Measurements from ENCODE around the gene RPL10. TPM values are rescaled to one million over a fixed set of nuclear protein-coding genes. Genes with fewer than 3 reads are reported as not detected.

The RPL10 gene
- total and polyA plus RNA-seq, 2 of the 13 experiments (the other 11 are each of a cell fraction or from before 2014, with no cell fraction given), result 2,381 to 4,713 TPM

GRCh38 chrX:154401045-154401799 is 3.0 kb downstream of the RPL10 start (continued):
- TF ChIP-seq ZNF572 (CRISPR knock-in tag; IDR thresholded peaks at IDR 0.05), result no peak
- 0 out of 2 replicates have a peak, but pooled peaks have one; percentile 18 for TF ChIP-seq FOSL2 (CRISPR knock-in tag; IDR thresholded peaks at IDR 0.05)
- no peak for TF ChIP-seq RBM39 (IDR thresholded peaks at IDR 0.05; ENCODE audit: low read depth, low read length, poor library complexity, severe bottlenecking)
- no peak for TF ChIP-seq PHF8 (CRISPR knock-in tag; IDR thresholded peaks at IDR 0.05)
- no peak for TF ChIP-seq TBP (CRISPR knock-in tag; IDR thresholded peaks at IDR 0.05)
- no peak for TF ChIP-seq BRD4 (CRISPR knock-in tag; IDR thresholded peaks at IDR 0.05)
- peak; percentile 50 for TF ChIP-seq UBTF (CRISPR knock-in tag; IDR thresholded peaks at IDR 0.05)
- no peak for TF ChIP-seq ZBTB44 (CRISPR knock-in tag; IDR thresholded peaks at IDR 0.05)
- TF ChIP-seq MAF1 (CRISPR knock-in tag; IDR thresholded peaks at IDR 0.05; ENCODE audit: borderline replicate concordance), result no peak
- TF ChIP-seq GZF1 (CRISPR knock-in tag; IDR thresholded peaks at IDR 0.05), result no peak
- no peak for TF ChIP-seq FOXK1 (CRISPR knock-in tag; IDR thresholded peaks at IDR 0.05; ENCODE audit: borderline replicate concordance, low read depth)
- no peak for TF ChIP-seq ZNF3 (CRISPR knock-in tag; IDR thresholded peaks at IDR 0.05)
- TF ChIP-seq SNAPC2 (CRISPR knock-in tag; IDR thresholded peaks at IDR 0.05), result 0 out of 2 replicates have a peak, but pooled peaks have one; percentile 38
- no peak for TF ChIP-seq MLX (CRISPR knock-in tag; IDR thresholded peaks at IDR 0.05)
- no peak for TF ChIP-seq SUZ12 (IDR thresholded peaks at IDR 0.05; ENCODE audit: low read depth, low read length)
- TF ChIP-seq RFX1 (IDR thresholded peaks at IDR 0.05), result no peak
- no peak for TF ChIP-seq ARNT (IDR thresholded peaks at IDR 0.05)
- no peak for TF ChIP-seq SIN3A (IDR thresholded peaks at IDR 0.05; ENCODE audit: borderline replicate concordance, low read depth, low read length)
- TF ChIP-seq HMGXB3 (CRISPR knock-in tag; IDR thresholded peaks at IDR 0.05; ENCODE audit: borderline replicate concordance), result no peak

Data from HepG2 (cell line).